SK-N-MC (cell line): ENCODE data around the gene GTF2I.

Experiments
- EZH2 ChIP-seq: fragments of 200-600 bp; sonication (generic); IDR thresholded peaks from one replicate; pipeline ENCODE4 v1.6.1; 2017; ENCODE audit warnings: antibody characterized with exemption
- POLR2AphosphoS5 ChIP-seq: IDR thresholded peaks from 2 replicates; pipeline ENCODE4 v1.6.1; 2012; ENCODE audit warnings: mild to moderate bottlenecking, low read depth, low read length, borderline replicate concordance

- no peak for TF ChIP-seq POLR2AphosphoS5
- TF ChIP-seq EZH2: no peak
These were observed 56.0 kb downstream of the GTF2I start for GRCh38 chr7:74713567-74713966.
